ENCODE results near the gene FAM78A.

The FAM78A gene

GRCh38 chr9:131303381-131304321 lies 27.3 kb upstream of the FAM78A start:
- TF ChIP-seq CTCF (IDR thresholded peaks at IDR 0.05; ENCODE audit: low read depth, low read length) (no peak), MYC (IDR thresholded peaks at IDR 0.05; ENCODE audit: low read depth, low read length) (no peak), POLR2A (IDR thresholded peaks at IDR 0.05; ENCODE audit: extremely low read depth, insufficient read length) (no peak), MAX (IDR thresholded peaks at IDR 0.05; ENCODE audit: low read depth, low read length) (no peak)
- no peak for DNase-seq (ENCODE audit: low read depth)
- no peak overlapping the region for H3K4me3 ChIP-seq (ENCODE audit: low read depth, low read length)

- DNase-seq (ENCODE audit: low read depth), result peak; percentile 61
- H3K4me3 ChIP-seq (ENCODE audit: low read depth, low read length), result no peak overlapping the region
- no peak for TF ChIP-seq MAX (IDR thresholded peaks at IDR 0.05; ENCODE audit: low read depth, low read length)
- no peak for TF ChIP-seq POLR2A (IDR thresholded peaks at IDR 0.05; ENCODE audit: extremely low read depth, insufficient read length)
- no peak for TF ChIP-seq CTCF (IDR thresholded peaks at IDR 0.05; ENCODE audit: low read depth, low read length)
- no peak for TF ChIP-seq MYC (IDR thresholded peaks at IDR 0.05; ENCODE audit: low read depth, low read length)
These were observed 26.1 kb upstream of the FAM78A start for GRCh38 chr9:131302244-131303075.

GRCh38 chr9:131300444-131300843 lies 24.1 kb upstream of the FAM78A start:
- no peak overlapping the region for H3K4me3 ChIP-seq (ENCODE audit: low read depth, low read length)
- TF ChIP-seq MAX (IDR thresholded peaks at IDR 0.05; ENCODE audit: low read depth, low read length), result no peak
- no peak for TF ChIP-seq CTCF (IDR thresholded peaks at IDR 0.05; ENCODE audit: low read depth, low read length)
- TF ChIP-seq POLR2A (IDR thresholded peaks at IDR 0.05; ENCODE audit: extremely low read depth, insufficient read length), result no peak
- TF ChIP-seq MYC (IDR thresholded peaks at IDR 0.05; ENCODE audit: low read depth, low read length), result no peak
- no peak for DNase-seq (ENCODE audit: low read depth)

GRCh38 chr9:131299961-131300347 lies 23.6 kb upstream of the FAM78A start:
- DNase-seq (ENCODE audit: low read depth), result no peak
- no peak overlapping the region for H3K4me3 ChIP-seq (ENCODE audit: low read depth, low read length)
- TF ChIP-seq MAX (IDR thresholded peaks at IDR 0.05; ENCODE audit: low read depth, low read length) (no peak), MYC (IDR thresholded peaks at IDR 0.05; ENCODE audit: low read depth, low read length) (no peak), POLR2A (IDR thresholded peaks at IDR 0.05; ENCODE audit: extremely low read depth, insufficient read length) (no peak), CTCF (IDR thresholded peaks at IDR 0.05; ENCODE audit: low read depth, low read length) (no peak)

GRCh38 chr9:131299346-131299960 lies 23.1 kb upstream of the FAM78A start:
- no peak overlapping the region for H3K4me3 ChIP-seq (ENCODE audit: low read depth, low read length)
- TF ChIP-seq CTCF (IDR thresholded peaks at IDR 0.05; ENCODE audit: low read depth, low read length) (no peak), POLR2A (IDR thresholded peaks at IDR 0.05; ENCODE audit: extremely low read depth, insufficient read length) (no peak), MAX (IDR thresholded peaks at IDR 0.05; ENCODE audit: low read depth, low read length) (no peak), MYC (IDR thresholded peaks at IDR 0.05; ENCODE audit: low read depth, low read length) (no peak)

More at GRCh38 chr9:131299346-131299960, 23.1 kb upstream of the FAM78A start:
- no peak for DNase-seq (ENCODE audit: low read depth)

All from NB4 (cell line).